ENCODE measurements around the gene GTPBP3. TPM values are rescaled to one million over a fixed set of nuclear protein-coding genes. Genes with fewer than 3 reads are reported as not detected.
"Not testable (repeated sequence)": the region's sequence is repeated elsewhere in the genome, so short reads cannot be mapped to it uniquely, and the experiment has no call there.

Gene GTPBP3
- total RNA-seq, 1 donor from 2014 or later = 48.4 TPM

GRCh38 chr19:17359905-17360800, 22.8 kb downstream of the GTPBP3 start:
- DNase-seq (ENCODE audit: low read depth) (no peak), FAIRE-seq (no peak)
- Histone ChIP-seq H3K36me3 (ENCODE audit: control insufficient read depth, insufficient read depth, low read length) (no peaks in the 10 kb centered on the region), H3K27me3 (ENCODE audit: control insufficient read depth, insufficient read depth, low read length) (no peaks in the 10 kb centered on the region), H3K4me3 (ENCODE audit: low read depth, low read length) (no peak overlapping the region)
- TF ChIP-seq CTCF (IDR thresholded peaks at IDR 0.05; ENCODE audit: insufficient read depth, low read length, severe bottlenecking) = no peak

- not testable (repeated sequence) for H3K27me3 ChIP-seq (ENCODE audit: control insufficient read depth, insufficient read depth, low read length); DNase-seq (ENCODE audit: low read depth); H3K36me3 ChIP-seq (ENCODE audit: control insufficient read depth, insufficient read depth, low read length); FAIRE-seq; H3K4me3 ChIP-seq (ENCODE audit: low read depth, low read length)
These were observed 26.7 kb downstream of the GTPBP3 start for GRCh38 chr19:17363852-17364605.

DNA sequence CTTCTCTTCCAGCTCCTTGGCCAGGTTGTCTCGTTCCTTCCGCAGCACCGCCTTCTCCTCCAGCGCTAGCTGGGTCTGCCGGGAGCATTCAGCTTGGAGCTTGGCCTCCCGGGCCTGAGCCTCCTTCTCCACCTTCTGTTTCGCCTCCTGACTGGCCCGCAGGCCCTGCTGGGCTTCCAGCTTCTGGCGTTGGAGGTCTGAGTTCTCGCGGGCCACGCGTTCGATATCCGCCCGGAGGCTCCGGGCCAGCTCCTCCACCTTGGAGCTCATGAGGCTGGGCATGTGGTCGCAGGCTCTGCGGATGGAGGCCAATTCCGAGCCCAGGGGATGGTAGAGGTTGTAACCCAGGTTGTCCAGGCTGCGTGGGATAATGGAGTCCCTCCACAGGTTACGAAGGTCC, 28.0 kb downstream of the GTPBP3 start:
- FAIRE-seq = no peak
- Histone ChIP-seq H3K27me3 (ENCODE audit: control insufficient read depth, insufficient read depth, low read length) (no peaks in the 10 kb centered on the region), H3K4me3 (ENCODE audit: low read depth, low read length) (no peak overlapping the region), H3K36me3 (ENCODE audit: control insufficient read depth, insufficient read depth, low read length) (no peaks in the 10 kb centered on the region)
- no peak for DNase-seq (ENCODE audit: low read depth)
- no peak for TF ChIP-seq CTCF (IDR thresholded peaks at IDR 0.05; ENCODE audit: insufficient read depth, low read length, severe bottlenecking)

GRCh38 chr19:17370026-17370587, 32.8 kb downstream of the GTPBP3 start:
- H3K4me3 ChIP-seq (ENCODE audit: low read depth, low read length) = no peak overlapping the region
- FAIRE-seq = no peak
- H3K27me3 ChIP-seq (ENCODE audit: control insufficient read depth, insufficient read depth, low read length) = no peaks in the 10 kb centered on the region
- DNase-seq (ENCODE audit: low read depth) = no peak
- H3K36me3 ChIP-seq (ENCODE audit: control insufficient read depth, insufficient read depth, low read length) = no peaks in the 10 kb centered on the region
- no peak for TF ChIP-seq CTCF (IDR thresholded peaks at IDR 0.05; ENCODE audit: insufficient read depth, low read length, severe bottlenecking)

DNA sequence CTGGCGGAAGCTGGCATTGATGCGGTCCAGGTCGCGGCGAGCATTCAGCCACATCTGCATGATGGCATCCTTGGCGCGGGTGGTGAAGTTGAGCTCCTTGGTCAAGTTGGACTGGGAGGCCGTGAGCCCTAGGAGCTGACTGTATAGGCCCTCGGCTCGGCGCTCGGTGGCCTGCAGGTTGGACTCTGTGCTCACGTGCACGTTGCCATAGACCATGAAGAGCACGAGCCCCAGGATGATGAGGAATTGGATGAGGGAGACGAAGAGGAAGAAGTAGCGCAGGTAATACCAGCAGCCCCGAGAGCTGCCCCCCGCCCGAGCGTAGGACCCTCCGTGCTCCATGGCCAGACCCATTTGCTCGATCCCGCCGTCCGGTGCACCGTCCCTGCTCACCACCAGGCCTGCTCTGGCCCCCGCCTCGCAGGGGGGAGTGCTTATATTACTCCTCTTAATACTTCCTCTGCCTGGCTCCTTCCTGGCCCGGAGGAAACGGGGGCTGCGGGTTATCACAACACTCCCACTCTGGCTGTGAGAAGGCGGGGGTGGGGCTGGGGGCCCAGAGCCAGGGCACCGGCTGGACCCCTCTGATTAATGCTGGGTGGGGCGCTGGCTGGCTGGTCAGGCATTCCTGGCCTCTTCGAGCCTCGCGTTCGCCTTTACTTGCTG, 39.7 kb downstream of the GTPBP3 start, which contains the start of gene PLVAP:
Gene PLVAP (minus strand): TSS at position 408 of the 666 bp plus-strand sequence. CDS start 54 bp downstream, at position 354.
- H3K27me3 ChIP-seq (ENCODE audit: control insufficient read depth, insufficient read depth, low read length) = no peaks in the 10 kb centered on the region
- TF ChIP-seq CTCF (IDR thresholded peaks at IDR 0.05; ENCODE audit: insufficient read depth, low read length, severe bottlenecking) = no peak
- H3K36me3 ChIP-seq (ENCODE audit: control insufficient read depth, insufficient read depth, low read length) = no peaks in the 10 kb centered on the region
- H3K4me3 ChIP-seq (ENCODE audit: low read depth, low read length) = no peak within 1 kb of the TSS
- DNase-seq (ENCODE audit: low read depth) (no peak), FAIRE-seq (no peak)

Measured in bronchial epithelial cell (primary cell).